ENCODE measurements around the gene EXOC3L1. TPM values are rescaled to one million over a fixed set of nuclear protein-coding genes. Genes with fewer than 3 reads are reported as not detected.

EXOC3L1 gene
- total and polyA plus RNA-seq, 2 of the 13 experiments (the other 11 are each of a cell fraction or from before 2014, with no cell fraction given) = 0.12 TPM; not detected in 1

GRCh38 chr16:67183627-67184452 lies 6.1 kb downstream of the EXOC3L1 start, which contains the start of gene MATCAP1 (continued):
- peak; percentile 96 for TF ChIP-seq CEBPB (IDR thresholded peaks at IDR 0.05; ENCODE audit: borderline replicate concordance, low read depth, low read length)
- TF ChIP-seq ZNF615 (CRISPR knock-in tag; IDR thresholded peaks at IDR 0.05; ENCODE audit: borderline replicate concordance) = no peak
- 0 out of 2 replicates have a peak, but pooled peaks have one; percentile 8 for TF ChIP-seq ZNF557 (CRISPR knock-in tag; IDR thresholded peaks at IDR 0.05)
- TF ChIP-seq ATF6 (CRISPR knock-in tag; conservative IDR thresholded peaks at IDR 0.05) = no peak
- TF ChIP-seq ATF7-NPFF (CRISPR knock-in tag; IDR thresholded peaks at IDR 0.05; ENCODE audit: low read depth) = peak; percentile 83
- no peak for TF ChIP-seq ZNF17 (CRISPR knock-in tag; IDR thresholded peaks at IDR 0.05)
- TF ChIP-seq ADNP (CRISPR knock-in tag; IDR thresholded peaks at IDR 0.05) = no peak
- no peak for TF ChIP-seq ZNF562 (CRISPR knock-in tag; IDR thresholded peaks at IDR 0.05; ENCODE audit: borderline replicate concordance)
- peak; percentile 40; the same call in 1 of the 2 replicates for TF ChIP-seq ETV5 (CRISPR knock-in tag; IDR thresholded peaks at IDR 0.05; ENCODE audit: borderline replicate concordance)
- TF ChIP-seq ZNF225 (CRISPR knock-in tag; IDR thresholded peaks at IDR 0.05) = 0 out of 2 replicates have a peak, but pooled peaks have one; percentile 16
- peak; percentile 88 to 94 for TF ChIP-seq HMGXB4 (CRISPR knock-in tag; IDR thresholded peaks at IDR 0.05; ENCODE audit: borderline replicate concordance in 1 of 2, low read depth in 1 of 2)
- TF ChIP-seq NCOA2 (CRISPR knock-in tag; IDR thresholded peaks at IDR 0.05) = peak; percentile 35; the same call in 1 of the 2 replicates
- TF ChIP-seq REPIN1 (CRISPR knock-in tag; IDR thresholded peaks at IDR 0.05; ENCODE audit: borderline replicate concordance, low read depth) = peak; percentile 84; the same call in 1 of the 2 replicates
- TF ChIP-seq KAT7 (CRISPR knock-in tag; IDR thresholded peaks at IDR 0.05; ENCODE audit: borderline replicate concordance) = peak; percentile 96; the same call in 1 of the 2 replicates
- TF ChIP-seq SNAPC2 (CRISPR knock-in tag; IDR thresholded peaks at IDR 0.05) = peak; percentile 87
- TF ChIP-seq, protein P1, sequence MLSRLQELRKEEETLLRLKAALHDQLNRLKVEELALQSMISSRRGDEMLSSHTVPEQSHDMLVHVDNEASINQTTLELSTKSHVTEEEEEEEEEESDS (CRISPR knock-in tag; IDR thresholded peaks at IDR 0.05; ENCODE audit: borderline replicate concordance) = 0 out of 2 replicates have a peak, but pooled peaks have one; percentile 88
- peak; percentile 34 for TF ChIP-seq TEAD3 (CRISPR knock-in tag; optimal IDR thresholded peaks at IDR 0.05; ENCODE audit: borderline replicate concordance)
- TF ChIP-seq, protein P2, sequence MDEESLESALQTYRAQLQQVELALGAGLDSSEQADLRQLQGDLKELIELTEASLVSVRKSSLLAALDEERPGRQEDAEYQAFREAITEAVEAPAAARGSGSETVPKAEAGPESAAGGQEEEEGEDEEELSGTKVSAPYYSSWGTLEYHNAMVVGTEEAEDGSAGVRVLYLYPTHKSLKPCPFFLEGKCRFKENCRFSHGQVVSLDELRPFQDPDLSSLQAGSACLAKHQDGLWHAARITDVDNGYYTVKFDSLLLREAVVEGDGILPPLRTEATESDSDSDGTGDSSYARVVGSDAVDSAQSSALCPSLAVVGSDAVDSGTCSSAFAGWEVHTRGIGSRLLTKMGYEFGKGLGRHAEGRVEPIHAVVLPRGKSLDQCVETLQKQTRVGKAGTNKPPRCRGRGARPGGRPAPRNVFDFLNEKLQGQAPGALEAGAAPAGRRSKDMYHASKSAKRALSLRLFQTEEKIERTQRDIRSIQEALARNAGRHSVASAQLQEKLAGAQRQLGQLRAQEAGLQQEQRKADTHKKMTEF (CRISPR knock-in tag; IDR thresholded peaks at IDR 0.05) = peak; percentile 96
- TF ChIP-seq JARID2 (CRISPR knock-in tag; IDR thresholded peaks at IDR 0.05; ENCODE audit: insufficient replicate concordance) = no peak
- TF ChIP-seq, protein P3, sequence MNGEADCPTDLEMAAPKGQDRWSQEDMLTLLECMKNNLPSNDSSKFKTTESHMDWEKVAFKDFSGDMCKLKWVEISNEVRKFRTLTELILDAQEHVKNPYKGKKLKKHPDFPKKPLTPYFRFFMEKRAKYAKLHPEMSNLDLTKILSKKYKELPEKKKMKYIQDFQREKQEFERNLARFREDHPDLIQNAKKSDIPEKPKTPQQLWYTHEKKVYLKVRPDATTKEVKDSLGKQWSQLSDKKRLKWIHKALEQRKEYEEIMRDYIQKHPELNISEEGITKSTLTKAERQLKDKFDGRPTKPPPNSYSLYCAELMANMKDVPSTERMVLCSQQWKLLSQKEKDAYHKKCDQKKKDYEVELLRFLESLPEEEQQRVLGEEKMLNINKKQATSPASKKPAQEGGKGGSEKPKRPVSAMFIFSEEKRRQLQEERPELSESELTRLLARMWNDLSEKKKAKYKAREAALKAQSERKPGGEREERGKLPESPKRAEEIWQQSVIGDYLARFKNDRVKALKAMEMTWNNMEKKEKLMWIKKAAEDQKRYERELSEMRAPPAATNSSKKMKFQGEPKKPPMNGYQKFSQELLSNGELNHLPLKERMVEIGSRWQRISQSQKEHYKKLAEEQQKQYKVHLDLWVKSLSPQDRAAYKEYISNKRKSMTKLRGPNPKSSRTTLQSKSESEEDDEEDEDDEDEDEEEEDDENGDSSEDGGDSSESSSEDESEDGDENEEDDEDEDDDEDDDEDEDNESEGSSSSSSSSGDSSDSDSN (CRISPR knock-in tag; IDR thresholded peaks at IDR 0.05) = peak; percentile 85

Measured in HepG2 (cell line).